ENCODE results near the gene OR5A1.

OR5A1 gene

GRCh38 chr11:59479906-59480305 lies 43.6 kb downstream of the OR5A1 start:
- no peak for DNase-seq (ENCODE audit: low read depth)

GRCh38 chr11:59480359-59480758 lies 44.1 kb downstream of the OR5A1 start:
- no peak for DNase-seq (ENCODE audit: low read depth)
